HG02884 (cell line): ENCODE data around the gene PROX2.

Source experiments
- ATAC-seq: cut with Tn5 transposase; IDR thresholded peaks from one replicate; pipeline ENCODE4 v1.9.1; 2021; ENCODE audit warnings: mild to moderate bottlenecking, moderate library complexity; ENCODE audit not compliant: unreplicated experiment

Gene PROX2

GRCh38 chr14:74875941-74876913 lies at the start of gene PROX2:
TSS of gene PROX2 (minus strand) at chr14:74876145. CDS start at chr14:74863834, 12,311 bp downstream.
- no peak for ATAC-seq

- ATAC-seq = no peak
Observed at GRCh38 chr14:74924061-74924460, 48.1 kb upstream of the PROX2 start.

GRCh38 chr14:74922752-74923401 lies 46.9 kb upstream of the PROX2 start, which contains the start of gene RPS6KL1:
TSS of gene RPS6KL1 (minus strand) at chr14:74923260. CDS start at chr14:74921541, 1,719 bp downstream.
- ATAC-seq = no peak

GRCh38 chr14:74921987-74922751 lies 46.2 kb upstream of the PROX2 start:
- ATAC-seq = no peak

- ATAC-seq = no peak
Observed at GRCh38 chr14:74921053-74921620, 45.2 kb upstream of the PROX2 start.

- no peak for ATAC-seq
Observed at GRCh38 chr14:74920281-74920680, 44.3 kb upstream of the PROX2 start.

GRCh38 chr14:74919421-74920165 lies 43.6 kb upstream of the PROX2 start:
- no peak for ATAC-seq

- no peak for ATAC-seq
Observed at GRCh38 chr14:74918380-74918779, 42.4 kb upstream of the PROX2 start.

GRCh38 chr14:74917646-74918081 lies 41.7 kb upstream of the PROX2 start:
- ATAC-seq = no peak

- ATAC-seq = no peak
Observed at GRCh38 chr14:74917178-74917543, 41.2 kb upstream of the PROX2 start.

- ATAC-seq = no peak
Observed at GRCh38 chr14:74915826-74916225, 39.9 kb upstream of the PROX2 start.

- no peak for ATAC-seq
Observed at GRCh38 chr14:74915426-74915825, 39.5 kb upstream of the PROX2 start.

- ATAC-seq = no peak
Observed at GRCh38 chr14:74913986-74914573, 38.1 kb upstream of the PROX2 start.

GRCh38 chr14:74913393-74913910 lies 37.5 kb upstream of the PROX2 start:
- ATAC-seq = no peak

- no peak for ATAC-seq
Observed at GRCh38 chr14:74912801-74913200, 36.9 kb upstream of the PROX2 start.

- ATAC-seq = no peak
Observed at GRCh38 chr14:74912111-74912510, 36.2 kb upstream of the PROX2 start.

- no peak for ATAC-seq
Observed at GRCh38 chr14:74911704-74912103, 35.8 kb upstream of the PROX2 start.

GRCh38 chr14:74911221-74911620 lies 35.3 kb upstream of the PROX2 start:
- ATAC-seq = no peak

GRCh38 chr14:74910556-74910955 lies 34.6 kb upstream of the PROX2 start:
- no peak for ATAC-seq
